Hepatocyte (in vitro differentiated cells): ENCODE results near the gene ARFGEF3.

Experiments
- EZH2 ChIP-seq: fragments of 200-600 bp; sonication (generic); IDR thresholded peaks from 2 replicates; pipeline ENCODE4 v1.6.1; 2016; ENCODE audit warnings: antibody characterized with exemption, mild to moderate bottlenecking, borderline replicate concordance
- TF ChIP-seq, protein P1 (sequence below): fragments of 200-600 bp; sonication (generic); IDR thresholded peaks from 2 replicates; pipeline ENCODE4 v1.5.1; 2016; ENCODE audit warnings: antibody characterized with exemption, mild to moderate bottlenecking; ENCODE audit not compliant: poor library complexity

DNA sequence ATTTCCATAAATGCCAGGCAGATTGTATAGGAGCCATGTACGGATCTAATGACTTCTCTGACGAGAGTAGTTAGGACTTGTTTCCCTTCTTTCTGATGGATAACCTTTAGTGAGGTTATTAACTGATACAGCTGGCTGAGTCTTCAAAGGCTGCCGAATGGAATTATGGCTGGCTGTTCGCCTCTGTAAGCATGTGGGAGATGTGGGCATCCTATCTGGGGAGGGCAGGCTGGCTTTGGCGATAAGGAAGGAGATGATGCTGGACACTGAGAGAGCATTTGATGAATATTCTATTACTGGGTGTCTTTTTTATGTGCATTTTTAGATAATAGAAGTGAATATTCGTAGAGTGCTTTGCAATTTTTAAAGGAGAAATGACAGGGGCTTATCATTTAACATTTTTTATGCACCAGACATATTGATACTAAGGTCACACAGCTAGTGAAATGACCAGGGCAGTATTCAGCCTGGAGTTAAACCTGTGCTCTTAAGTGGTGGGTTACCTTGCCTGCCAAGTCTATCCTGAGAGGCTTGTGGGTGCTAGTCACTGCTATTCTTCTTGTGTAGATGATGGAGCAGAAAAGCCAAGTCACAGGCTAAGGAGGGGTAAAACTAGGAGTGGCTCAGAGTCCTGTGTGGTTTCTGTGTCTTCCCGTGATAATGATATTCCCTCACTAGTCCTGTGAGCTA lies 53.5 kb downstream of the ARFGEF3 start:
- TF ChIP-seq, protein P1, sequence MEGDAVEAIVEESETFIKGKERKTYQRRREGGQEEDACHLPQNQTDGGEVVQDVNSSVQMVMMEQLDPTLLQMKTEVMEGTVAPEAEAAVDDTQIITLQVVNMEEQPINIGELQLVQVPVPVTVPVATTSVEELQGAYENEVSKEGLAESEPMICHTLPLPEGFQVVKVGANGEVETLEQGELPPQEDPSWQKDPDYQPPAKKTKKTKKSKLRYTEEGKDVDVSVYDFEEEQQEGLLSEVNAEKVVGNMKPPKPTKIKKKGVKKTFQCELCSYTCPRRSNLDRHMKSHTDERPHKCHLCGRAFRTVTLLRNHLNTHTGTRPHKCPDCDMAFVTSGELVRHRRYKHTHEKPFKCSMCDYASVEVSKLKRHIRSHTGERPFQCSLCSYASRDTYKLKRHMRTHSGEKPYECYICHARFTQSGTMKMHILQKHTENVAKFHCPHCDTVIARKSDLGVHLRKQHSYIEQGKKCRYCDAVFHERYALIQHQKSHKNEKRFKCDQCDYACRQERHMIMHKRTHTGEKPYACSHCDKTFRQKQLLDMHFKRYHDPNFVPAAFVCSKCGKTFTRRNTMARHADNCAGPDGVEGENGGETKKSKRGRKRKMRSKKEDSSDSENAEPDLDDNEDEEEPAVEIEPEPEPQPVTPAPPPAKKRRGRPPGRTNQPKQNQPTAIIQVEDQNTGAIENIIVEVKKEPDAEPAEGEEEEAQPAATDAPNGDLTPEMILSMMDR, result no peak
- no peak for TF ChIP-seq EZH2
